Measurements from ENCODE around the gene NCOR2. TPM values are rescaled to one million over a fixed set of nuclear protein-coding genes. Genes with fewer than 3 reads are reported as not detected.

The NCOR2 gene
- total RNA-seq, 3 donors from 2014 or later = 159 to 269 (median 161) TPM

DNA sequence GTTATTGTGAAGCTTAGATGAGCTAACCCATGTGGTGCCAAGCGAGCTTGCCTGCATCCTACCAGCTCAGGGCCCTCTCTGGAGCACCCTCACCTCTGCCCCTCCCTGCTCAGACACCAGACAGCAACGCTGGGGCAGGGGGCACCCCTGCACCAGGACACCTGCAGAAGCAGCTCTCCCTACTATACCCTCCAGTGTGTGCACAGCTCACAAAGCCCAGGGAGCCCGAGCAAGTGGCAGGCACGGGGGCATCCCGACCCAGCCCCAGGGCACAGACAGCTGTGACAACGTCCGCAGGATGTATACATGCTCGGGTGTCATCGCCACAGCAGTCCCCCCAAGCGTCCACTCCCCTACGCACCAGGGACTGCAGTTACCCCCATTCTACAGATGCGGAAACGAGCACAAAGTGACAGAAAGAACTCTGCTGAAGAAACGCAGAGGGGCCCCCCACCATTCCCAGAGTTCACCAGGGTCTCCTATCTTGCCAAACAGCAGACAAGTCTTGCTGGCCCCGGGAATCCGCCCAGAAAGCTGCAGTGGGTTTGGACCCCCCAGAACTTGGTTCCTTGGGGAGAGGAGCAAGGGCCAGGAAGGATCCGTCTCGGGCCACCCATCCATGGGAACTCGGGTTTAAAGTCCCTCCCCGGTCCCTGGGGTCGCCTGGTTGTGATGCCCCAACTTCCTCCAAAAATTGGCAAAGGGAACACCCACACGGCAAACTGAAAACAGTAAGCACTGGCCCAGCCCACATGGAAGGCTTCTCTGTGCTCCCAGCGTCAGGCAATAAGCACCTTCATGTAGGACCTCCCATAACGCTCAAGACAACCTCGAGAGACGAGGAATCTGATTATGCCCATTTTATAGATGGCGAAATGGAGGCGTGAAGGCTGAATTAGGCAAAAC is 12.0 kb downstream of the NCOR2 start:
- intact Hi-C loops (cut with DNase I, micrococcal nuclease) = no loop called here
- H3K9me3 ChIP-seq = no peaks in the 10 kb centered on the region
- no peak overlapping the region for H3K4me3 ChIP-seq
- ATAC-seq = no peak
- H3K36me3 ChIP-seq (ENCODE audit: low read depth) = no peaks in the 10 kb centered on the region
- peaks cover 5% of the 10 kb centered on the region for H3K4me1 ChIP-seq (ENCODE audit: low read depth)
- TF ChIP-seq, protein P1, sequence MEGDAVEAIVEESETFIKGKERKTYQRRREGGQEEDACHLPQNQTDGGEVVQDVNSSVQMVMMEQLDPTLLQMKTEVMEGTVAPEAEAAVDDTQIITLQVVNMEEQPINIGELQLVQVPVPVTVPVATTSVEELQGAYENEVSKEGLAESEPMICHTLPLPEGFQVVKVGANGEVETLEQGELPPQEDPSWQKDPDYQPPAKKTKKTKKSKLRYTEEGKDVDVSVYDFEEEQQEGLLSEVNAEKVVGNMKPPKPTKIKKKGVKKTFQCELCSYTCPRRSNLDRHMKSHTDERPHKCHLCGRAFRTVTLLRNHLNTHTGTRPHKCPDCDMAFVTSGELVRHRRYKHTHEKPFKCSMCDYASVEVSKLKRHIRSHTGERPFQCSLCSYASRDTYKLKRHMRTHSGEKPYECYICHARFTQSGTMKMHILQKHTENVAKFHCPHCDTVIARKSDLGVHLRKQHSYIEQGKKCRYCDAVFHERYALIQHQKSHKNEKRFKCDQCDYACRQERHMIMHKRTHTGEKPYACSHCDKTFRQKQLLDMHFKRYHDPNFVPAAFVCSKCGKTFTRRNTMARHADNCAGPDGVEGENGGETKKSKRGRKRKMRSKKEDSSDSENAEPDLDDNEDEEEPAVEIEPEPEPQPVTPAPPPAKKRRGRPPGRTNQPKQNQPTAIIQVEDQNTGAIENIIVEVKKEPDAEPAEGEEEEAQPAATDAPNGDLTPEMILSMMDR (IDR thresholded peaks at IDR 0.05) = no peak
- DNase-seq = no peak

DNA sequence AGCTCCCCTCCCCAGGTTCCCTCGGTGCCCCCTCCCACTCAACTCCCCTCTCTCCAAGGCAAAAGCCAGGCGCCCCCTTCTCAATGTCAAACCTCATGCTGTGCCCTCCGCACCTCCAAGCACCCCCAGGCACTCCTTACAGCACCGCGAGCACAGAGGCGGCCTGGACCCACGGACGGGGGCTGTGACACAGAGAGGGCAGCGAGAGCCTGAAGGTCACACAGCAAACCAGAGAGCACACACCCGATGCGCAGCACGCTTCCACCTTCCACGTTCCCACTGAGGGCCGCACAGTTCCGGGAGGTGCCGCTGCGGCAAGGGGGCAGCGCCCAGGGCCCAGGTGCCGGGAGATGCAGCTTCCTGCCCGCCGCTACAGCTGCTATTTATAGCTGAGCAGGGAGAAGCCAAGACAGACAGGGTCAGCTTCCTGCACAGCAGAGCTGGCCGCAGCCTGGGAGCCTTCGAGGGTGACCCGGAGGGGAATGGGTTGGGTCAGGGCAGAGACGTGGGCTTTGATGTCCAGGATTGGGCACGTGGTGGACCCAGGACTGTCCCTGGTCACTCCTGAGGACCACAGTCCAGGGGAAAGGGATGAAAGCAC is 12.9 kb downstream of the NCOR2 start:
- Histone ChIP-seq H3K36me3 (ENCODE audit: low read depth) (no peaks in the 10 kb centered on the region), H3K4me3 (no peak overlapping the region), H3K9me3 (no peaks in the 10 kb centered on the region), H3K4me1 (ENCODE audit: low read depth) (peaks cover 11% of the 10 kb centered on the region)
- no peak for DNase-seq
- no peak for ATAC-seq
- intact Hi-C loops (cut with DNase I, micrococcal nuclease) = no loop called here
- TF ChIP-seq, protein P1 (IDR thresholded peaks at IDR 0.05) = no peak

DNA sequence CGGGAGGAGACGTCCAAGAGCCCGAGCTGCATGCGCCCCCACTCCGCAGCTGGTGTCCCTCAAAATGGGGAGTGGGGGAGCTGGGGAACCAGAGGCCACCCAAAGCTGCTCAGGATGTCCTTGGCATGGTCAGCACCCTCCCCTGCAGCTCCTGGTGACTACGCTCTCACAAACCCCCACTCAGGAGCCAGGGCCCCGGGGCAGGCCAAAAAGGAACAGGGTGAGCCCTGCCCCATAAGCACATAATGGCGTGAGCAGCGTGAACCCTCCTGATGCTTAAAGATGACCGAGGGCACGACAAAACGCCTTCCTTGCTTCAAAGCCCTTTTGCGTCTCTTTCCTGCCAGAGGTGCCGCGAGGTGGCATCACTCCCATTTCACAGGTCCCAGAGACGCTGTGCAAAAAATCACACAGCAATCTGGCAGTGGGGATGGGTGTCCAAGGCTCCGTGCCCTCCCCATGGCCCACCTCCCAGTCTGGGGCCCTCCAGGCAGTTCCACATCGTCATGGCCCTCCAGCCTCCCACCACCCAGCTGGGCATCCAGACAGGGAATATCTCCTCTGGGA is 13.5 kb downstream of the NCOR2 start:
- peaks cover 17% of the 10 kb centered on the region for H3K4me1 ChIP-seq (ENCODE audit: low read depth)
- intact Hi-C loops (cut with DNase I, micrococcal nuclease) = no loop called here
- H3K9me3 ChIP-seq = no peaks in the 10 kb centered on the region
- no peaks in the 10 kb centered on the region for H3K36me3 ChIP-seq (ENCODE audit: low read depth)
- DNase-seq (no peak), ATAC-seq (no peak)
- TF ChIP-seq, protein P1 (IDR thresholded peaks at IDR 0.05) = no peak
- no peak overlapping the region for H3K4me3 ChIP-seq

DNA sequence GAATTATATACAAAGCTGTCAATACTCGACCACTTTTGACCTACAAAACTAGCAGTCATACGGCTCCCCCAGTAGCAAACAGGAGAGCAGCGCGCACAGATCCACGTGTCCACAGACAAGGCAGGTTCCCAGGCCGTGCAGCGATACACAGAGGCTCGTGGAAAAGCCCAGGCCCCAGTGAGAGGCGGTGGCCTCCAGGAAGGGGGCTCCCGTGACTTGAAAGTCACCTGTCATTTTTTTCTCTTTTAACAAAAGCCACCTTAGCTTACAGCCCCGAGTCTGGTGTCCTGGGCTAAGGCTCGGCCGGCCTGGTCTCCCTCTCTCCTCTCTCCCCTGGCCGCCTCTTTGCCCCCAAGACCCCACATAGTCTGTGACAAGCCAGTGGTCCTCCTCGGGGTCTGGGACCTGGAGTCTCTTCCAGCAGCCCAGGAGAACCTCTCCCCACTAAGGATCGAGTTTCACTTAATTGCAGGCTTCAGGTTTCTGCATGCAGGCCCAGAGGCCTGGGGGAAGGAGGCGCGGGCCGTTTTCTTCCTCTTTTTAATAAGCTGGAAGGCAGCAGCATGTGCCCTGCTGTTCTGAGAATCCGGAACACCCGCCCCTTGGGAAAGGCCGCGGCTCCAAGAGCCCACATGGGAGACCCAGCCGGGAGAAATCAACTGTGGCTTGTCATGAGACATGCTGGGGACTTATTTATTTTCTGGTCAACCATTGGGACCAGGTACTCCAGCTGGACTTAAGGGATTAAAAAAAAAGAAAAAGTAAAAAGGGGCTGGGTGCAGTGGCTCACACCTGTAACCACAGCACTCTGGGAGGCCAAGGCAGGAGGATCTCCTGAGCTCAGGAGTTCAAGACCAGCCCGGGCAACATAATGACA is 15.9 kb downstream of the NCOR2 start:
- intact Hi-C loops (cut with DNase I, micrococcal nuclease) = no loop called here
- Histone ChIP-seq H3K4me3 (no peak overlapping the region), H3K36me3 (ENCODE audit: low read depth) (no peaks in the 10 kb centered on the region), H3K9me3 (no peaks in the 10 kb centered on the region), H3K4me1 (ENCODE audit: low read depth) (peaks cover 15% of the 10 kb centered on the region)
- DNase-seq (peak in 2 of 3 donors; percentile 50 to 56), ATAC-seq (peak; percentile 27)
- TF ChIP-seq, protein P1 (IDR thresholded peaks at IDR 0.05) = no peak

All from mucosa of descending colon (tissue), 3 donors.